Subcutaneous adipose tissue (tissue), 4 donors: Measurements from ENCODE around the gene RGS3. TPM values are rescaled to one million over a fixed set of nuclear protein-coding genes. Genes with fewer than 3 reads are reported as not detected.

Experiments
- CTCF ChIP-seq: fragments of 450-650 bp; IDR thresholded peaks from one replicate; pipeline ENCODE4 v1.5.1; 2016; ENCODE audit warnings: low read depth, mild to moderate bottlenecking, control low read depth, antibody characterized with exemption, moderate library complexity
- total RNA-seq, 4 donors: library from RNA; depleted of rRNA; stranded (reverse); fragments of >200 nt; gene quantifications; one replicate each; pipeline ENCODE4 v1.1.0, GENCODE V29; 2016

The RGS3 gene
- total RNA-seq, 4 donors from 2014 or later, result 25.0 to 122 (median 70.9) TPM

GRCh38 chr9:113624721-113625120, 161.2 kb downstream of the RGS3 start:
- TF ChIP-seq CTCF, result no peak

- no peak for TF ChIP-seq CTCF
Measured at GRCh38 chr9:113625486-113625885, 162.0 kb downstream of the RGS3 start.

DNA sequence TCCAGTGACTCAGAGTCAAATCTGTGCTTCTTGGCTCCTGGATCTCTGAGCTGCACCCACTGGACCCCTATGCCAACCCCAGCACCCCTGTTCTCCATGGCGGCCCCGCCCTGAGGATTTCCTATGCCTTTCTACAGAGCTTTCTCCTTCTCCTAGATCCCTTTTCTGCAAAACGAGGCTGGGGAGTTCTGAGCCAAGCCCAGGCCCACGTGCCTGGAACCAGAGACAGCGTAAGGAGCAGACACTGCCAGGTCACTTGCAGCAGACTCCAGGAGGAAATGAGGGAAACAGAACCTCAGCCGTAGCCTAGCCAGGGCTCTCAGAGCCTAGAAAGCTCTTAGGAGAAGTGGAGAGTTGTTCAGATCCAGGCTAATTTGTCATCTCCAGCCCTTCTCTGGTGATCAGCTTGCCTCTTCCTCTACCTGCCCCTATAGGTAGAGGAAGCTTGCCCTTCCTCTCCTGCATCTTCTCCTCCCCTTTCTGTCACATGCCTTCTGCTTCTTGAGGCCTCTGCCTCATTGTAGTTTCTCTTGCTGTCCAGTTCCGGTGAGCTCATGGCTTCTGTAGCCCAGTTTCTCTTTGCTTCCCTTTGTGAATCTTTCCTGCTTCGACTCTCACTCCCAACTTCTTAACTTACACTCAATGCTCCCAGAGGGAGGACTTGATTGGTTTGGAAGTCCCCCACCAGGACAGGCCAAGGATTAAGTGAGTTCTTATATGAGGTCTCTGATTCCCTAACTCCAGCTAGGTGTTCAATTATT, 163.4 kb downstream of the RGS3 start:
- TF ChIP-seq CTCF, result no peak

- TF ChIP-seq CTCF, result no peak
Measured at GRCh38 chr9:113628621-113629020, 165.1 kb downstream of the RGS3 start.

GRCh38 chr9:113630386-113631136, 167.0 kb downstream of the RGS3 start:
- no peak for TF ChIP-seq CTCF

- no peak for TF ChIP-seq CTCF
Measured at GRCh38 chr9:113631137-113631765, 167.7 kb downstream of the RGS3 start.
